Subcutaneous abdominal adipose tissue (tissue), 5 donors: ENCODE results near the gene SHROOM4.

Experiments
- H3K27ac ChIP-seq: one replicate; pipeline ENCODE4 v1.7.0; 2013; ENCODE audit warnings: low read depth, mild to moderate bottlenecking, inconsistent platforms, low read length, moderate library complexity
- H3K27me3 ChIP-seq, 5 donors: one replicate each; pipeline ENCODE4 v1.7.0; 2013; ENCODE audit warnings: low read length in 5 of 5, inconsistent platforms in 1 of 5; ENCODE audit not compliant: control insufficient read depth in 5 of 5, insufficient read depth in 4 of 5
- H3K36me3 ChIP-seq, 5 donors: one replicate each; pipeline ENCODE4 v1.7.0; 2013; ENCODE audit warnings: low read length in 5 of 5; ENCODE audit not compliant: control insufficient read depth in 5 of 5, insufficient read depth in 5 of 5
- H3K4me1 ChIP-seq, 5 donors: one replicate each; pipeline ENCODE4 v1.7.0; 2013; ENCODE audit warnings: low read length in 5 of 5, mild to moderate bottlenecking in 3 of 5, moderate library complexity in 1 of 5; ENCODE audit not compliant: control insufficient read depth in 5 of 5, insufficient read depth in 5 of 5
- H3K4me3 ChIP-seq, 5 donors: one replicate each; pipeline ENCODE4 v1.7.0; 2013; ENCODE audit warnings: low read length in 5 of 5, low read depth in 1 of 5
- H3K9ac ChIP-seq, 5 donors: one replicate each; pipeline ENCODE4 v1.7.0; 2013; ENCODE audit warnings: low read length in 5 of 5, mild to moderate bottlenecking in 4 of 5, moderate library complexity in 3 of 5
- H3K9me3 ChIP-seq, 5 donors: one replicate each; pipeline ENCODE4 v1.7.0; 2013; ENCODE audit warnings: low read length in 5 of 5; ENCODE audit not compliant: control insufficient read depth in 5 of 5
- donor health status: healthy.
- donor health status: healthy.
- donor health status: healthy.
- donor health status: healthy.
- donor health status: healthy.

SHROOM4 gene

GRCh38 chrX:50762578-50762977 is 51.4 kb downstream of the SHROOM4 start:
- Histone ChIP-seq H3K9ac (no peak overlapping the region), H3K9me3 (no peaks in the 10 kb centered on the region), H3K4me1 (no peaks in the 10 kb centered on the region), H3K36me3 (no peaks in the 10 kb centered on the region), H3K27ac (no peak overlapping the region), H3K27me3 (peaks cover 0 to 9% (median 5%) of the 10 kb centered on the region in 5 donors), H3K4me3 (no peak overlapping the region)

DNA sequence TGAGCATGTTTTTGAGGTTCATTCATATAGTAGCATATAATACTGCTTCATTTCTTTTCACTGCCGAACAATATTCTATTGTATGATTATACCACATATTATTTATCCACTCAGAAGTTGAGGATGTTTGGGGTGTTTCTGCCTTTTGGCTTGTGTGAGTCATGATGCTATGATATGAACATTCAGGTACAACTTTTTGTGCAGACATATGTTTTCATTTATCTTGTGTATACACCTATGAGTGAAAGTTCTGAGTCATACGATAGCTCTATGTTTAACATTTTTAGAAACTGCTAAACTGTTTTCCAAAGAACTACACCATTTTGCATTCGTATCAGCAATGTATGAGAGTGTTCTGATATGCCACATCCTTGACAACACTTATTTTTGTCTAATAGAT is 57.7 kb downstream of the SHROOM4 start:
- no peaks in the 10 kb centered on the region for H3K36me3 ChIP-seq
- no peak overlapping the region for H3K4me3 ChIP-seq
- no peak overlapping the region for H3K9ac ChIP-seq
- H3K27me3 ChIP-seq, result peaks cover 0 to 4% (median 0%) of the 10 kb centered on the region in 5 donors
- H3K27ac ChIP-seq, result no peak overlapping the region
- peaks cover 0 to 3% (median 0%) of the 10 kb centered on the region in 5 donors for H3K9me3 ChIP-seq
- no peaks in the 10 kb centered on the region for H3K4me1 ChIP-seq

- Histone ChIP-seq H3K36me3 (no peaks in the 10 kb centered on the region), H3K4me1 (no peaks in the 10 kb centered on the region), H3K4me3 (no peak overlapping the region), H3K27me3 (peaks cover 0 to 10% (median 8%) of the 10 kb centered on the region in 5 donors), H3K9ac (no peak overlapping the region), H3K9me3 (peaks cover 0 to 3% (median 0%) of the 10 kb centered on the region in 5 donors), H3K27ac (no peak overlapping the region)
Observed at GRCh38 chrX:50751091-50751490, 62.9 kb downstream of the SHROOM4 start.

GRCh38 chrX:50747471-50747900 is 66.5 kb downstream of the SHROOM4 start:
- H3K4me3 ChIP-seq, result no peak overlapping the region
- H3K27me3 ChIP-seq, result peaks cover 0 to 13% (median 8%) of the 10 kb centered on the region in 5 donors
- no peak overlapping the region for H3K27ac ChIP-seq

GRCh38 chrX:50736656-50737055 is 77.3 kb downstream of the SHROOM4 start:
- Histone ChIP-seq H3K27me3 (peaks cover 0 to 4% (median 0%) of the 10 kb centered on the region in 5 donors), H3K4me3 (no peak overlapping the region), H3K9ac (no peak overlapping the region), H3K36me3 (no peaks in the 10 kb centered on the region), H3K9me3 (peaks cover 0 to 2% (median 0%) of the 10 kb centered on the region in 5 donors), H3K4me1 (no peaks in the 10 kb centered on the region), H3K27ac (no peak overlapping the region)

More at GRCh38 chrX:50747471-50747900, 66.5 kb downstream of the SHROOM4 start:
- Histone ChIP-seq H3K4me1 (no peaks in the 10 kb centered on the region), H3K36me3 (no peaks in the 10 kb centered on the region), H3K9ac (no peak overlapping the region), H3K9me3 (peaks cover 0 to 2% (median 0%) of the 10 kb centered on the region in 5 donors)

- peaks cover 0 to 10% (median 2%) of the 10 kb centered on the region in 5 donors for H3K27me3 ChIP-seq
- H3K9me3 ChIP-seq, result no peaks in the 10 kb centered on the region
- H3K27ac ChIP-seq, result no peak overlapping the region
- no peaks in the 10 kb centered on the region for H3K36me3 ChIP-seq
- no peak overlapping the region for H3K4me3 ChIP-seq
- H3K4me1 ChIP-seq, result no peaks in the 10 kb centered on the region
- no peak overlapping the region for H3K9ac ChIP-seq
Observed at GRCh38 chrX:50726296-50726695, 87.7 kb downstream of the SHROOM4 start.

GRCh38 chrX:50725310-50725709 is 88.7 kb downstream of the SHROOM4 start:
- Histone ChIP-seq H3K4me1 (no peaks in the 10 kb centered on the region), H3K27ac (no peak overlapping the region), H3K27me3 (peaks cover 0 to 10% (median 2%) of the 10 kb centered on the region in 5 donors), H3K9ac (no peak overlapping the region), H3K36me3 (no peaks in the 10 kb centered on the region), H3K9me3 (no peaks in the 10 kb centered on the region), H3K4me3 (no peak overlapping the region)

DNA sequence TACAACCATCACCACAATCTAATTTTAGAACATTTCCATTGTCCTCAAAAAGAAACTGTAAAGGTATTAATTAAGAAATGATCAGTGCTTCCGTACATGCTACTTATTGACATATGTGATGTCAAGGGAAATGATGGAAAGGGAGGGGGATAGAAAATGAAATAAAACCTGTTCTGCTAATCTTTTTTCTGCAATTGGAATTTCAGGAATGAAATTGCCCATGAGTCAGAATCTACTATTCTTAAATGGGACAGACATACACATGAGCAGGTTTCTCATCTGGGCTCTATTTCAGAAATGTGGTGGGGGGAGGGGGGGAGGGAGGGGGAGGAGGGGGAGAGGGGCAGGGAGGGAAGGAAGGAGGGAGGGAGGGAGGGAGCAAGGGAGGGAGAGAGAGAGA is 91.0 kb downstream of the SHROOM4 start:
- Histone ChIP-seq H3K4me1 (no peaks in the 10 kb centered on the region), H3K27me3 (peaks cover 0 to 10% (median 2%) of the 10 kb centered on the region in 5 donors), H3K36me3 (no peaks in the 10 kb centered on the region), H3K9ac (no peak overlapping the region), H3K4me3 (no peak overlapping the region), H3K27ac (no peak overlapping the region), H3K9me3 (no peaks in the 10 kb centered on the region)

DNA sequence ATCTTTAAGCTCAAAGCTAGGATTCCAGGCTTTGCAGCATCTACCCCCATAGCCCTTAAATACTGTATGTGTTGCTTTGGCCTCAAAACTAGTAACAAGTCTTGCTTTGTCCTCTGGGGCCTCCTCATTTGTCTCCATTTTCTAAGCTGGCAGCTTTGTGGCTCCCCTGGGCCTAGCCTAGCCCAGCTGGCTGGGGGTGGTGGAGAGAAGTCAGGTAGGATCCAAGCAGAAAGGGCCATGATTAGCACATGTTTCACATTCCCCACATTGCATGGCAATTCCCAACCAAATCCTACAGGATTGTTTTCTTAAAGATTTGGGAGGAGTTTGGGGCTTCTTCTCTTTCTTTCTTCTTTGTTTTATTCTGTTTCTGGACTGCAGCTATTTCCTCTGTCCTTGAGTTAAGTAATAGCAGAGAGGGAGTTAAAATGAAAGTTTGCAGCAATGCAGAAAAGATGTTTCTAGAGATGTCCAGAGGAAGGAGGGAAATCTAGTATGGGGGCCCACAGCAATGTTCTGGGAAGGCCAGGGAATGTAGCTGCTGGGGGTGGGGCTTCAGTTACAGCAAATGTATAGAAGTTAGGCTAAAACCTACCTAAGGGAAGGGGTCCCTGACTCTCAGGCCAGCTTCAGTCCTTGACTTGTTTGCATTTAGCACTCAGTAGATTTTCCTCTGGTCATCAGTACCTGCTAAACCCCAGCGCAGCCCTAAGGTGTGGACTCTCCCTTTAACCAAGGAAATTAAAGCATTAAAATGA is 92.1 kb downstream of the SHROOM4 start:
- H3K9ac ChIP-seq, result no peak overlapping the region
- no peak overlapping the region for H3K4me3 ChIP-seq
- H3K4me1 ChIP-seq, result no peaks in the 10 kb centered on the region
- no peak overlapping the region for H3K27ac ChIP-seq
- H3K9me3 ChIP-seq, result no peaks in the 10 kb centered on the region
- no peaks in the 10 kb centered on the region for H3K36me3 ChIP-seq
- peaks cover 0 to 15% (median 2%) of the 10 kb centered on the region in 5 donors for H3K27me3 ChIP-seq

DNA sequence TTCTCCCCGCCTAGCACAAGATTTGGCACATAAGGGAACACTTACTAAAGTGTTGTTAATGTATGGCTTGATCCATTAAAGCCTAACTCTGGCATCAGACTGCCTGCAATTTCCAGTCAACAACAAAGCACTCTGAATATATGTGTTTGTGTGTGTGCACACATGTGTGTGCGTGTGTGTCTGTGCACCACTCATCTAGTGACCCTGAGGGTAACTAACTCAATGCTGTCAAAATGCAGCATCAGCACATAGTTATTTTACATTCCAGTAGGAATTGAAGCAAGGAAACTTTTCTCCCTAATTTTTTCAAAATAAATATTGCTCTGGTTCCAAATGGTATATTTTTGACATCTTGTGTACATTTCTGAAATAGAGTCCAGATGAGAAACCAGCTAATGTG is 94.4 kb downstream of the SHROOM4 start:
- Histone ChIP-seq H3K27me3 (peaks cover 0 to 8% (median 2%) of the 10 kb centered on the region in 5 donors), H3K4me1 (no peaks in the 10 kb centered on the region), H3K4me3 (no peak overlapping the region), H3K9me3 (no peaks in the 10 kb centered on the region), H3K27ac (no peak overlapping the region), H3K9ac (no peak overlapping the region), H3K36me3 (no peaks in the 10 kb centered on the region)
